HG02642 (cell line): ENCODE results near the gene ZNF236.

Experiments
- ATAC-seq: cut with Tn5 transposase; IDR thresholded peaks from one replicate; pipeline ENCODE4 v1.9.1; 2021; ENCODE audit warnings: mild to moderate bottlenecking; ENCODE audit not compliant: unreplicated experiment, poor library complexity

Gene ZNF236

DNA sequence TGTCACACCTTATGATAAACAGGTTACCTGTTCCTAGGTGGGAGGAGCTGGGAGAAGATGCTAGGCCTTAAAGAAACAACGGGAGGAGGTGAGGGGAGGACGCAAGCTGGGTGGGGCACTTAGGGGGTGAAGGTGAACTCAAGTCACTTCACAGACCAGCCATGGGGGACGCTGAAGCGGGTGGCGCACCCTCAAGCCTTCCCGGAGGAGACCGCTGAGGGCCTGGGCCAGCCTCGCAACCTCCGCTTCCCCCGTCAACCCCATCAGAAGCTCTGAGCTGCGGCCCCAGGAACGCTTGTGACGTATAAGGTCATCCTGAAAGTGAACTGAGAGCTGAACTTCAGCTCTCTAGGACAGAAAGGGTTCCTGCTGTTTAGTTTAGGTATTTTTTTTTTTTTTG, 176.7 kb downstream of the ZNF236 start:
- no peak for ATAC-seq

DNA sequence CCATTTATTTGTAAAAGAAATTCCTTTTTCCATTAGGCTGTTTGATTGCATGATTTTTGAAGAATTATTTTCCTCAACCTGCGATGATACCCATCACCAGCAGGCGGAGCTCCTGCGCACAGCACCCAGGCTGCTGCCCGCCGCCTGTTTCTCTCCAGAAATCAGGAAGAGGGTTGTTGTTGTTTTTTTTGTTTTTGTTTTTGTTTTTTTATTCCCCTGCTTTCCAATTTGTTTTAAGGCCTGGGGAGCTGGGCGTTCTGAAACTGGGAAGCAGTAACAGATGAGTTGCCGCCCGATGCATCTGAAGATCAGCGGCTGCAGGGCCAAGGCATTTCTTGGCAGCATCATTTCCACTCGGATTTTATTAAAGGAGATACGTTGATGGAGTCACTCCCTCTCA, 178.2 kb downstream of the ZNF236 start:
- peak; percentile 58 for ATAC-seq

GRCh38 chr18:77001041-77001440, 178.7 kb downstream of the ZNF236 start:
- no peak for ATAC-seq

GRCh38 chr18:77001979-77002378, 179.6 kb downstream of the ZNF236 start:
- ATAC-seq: no peak

DNA sequence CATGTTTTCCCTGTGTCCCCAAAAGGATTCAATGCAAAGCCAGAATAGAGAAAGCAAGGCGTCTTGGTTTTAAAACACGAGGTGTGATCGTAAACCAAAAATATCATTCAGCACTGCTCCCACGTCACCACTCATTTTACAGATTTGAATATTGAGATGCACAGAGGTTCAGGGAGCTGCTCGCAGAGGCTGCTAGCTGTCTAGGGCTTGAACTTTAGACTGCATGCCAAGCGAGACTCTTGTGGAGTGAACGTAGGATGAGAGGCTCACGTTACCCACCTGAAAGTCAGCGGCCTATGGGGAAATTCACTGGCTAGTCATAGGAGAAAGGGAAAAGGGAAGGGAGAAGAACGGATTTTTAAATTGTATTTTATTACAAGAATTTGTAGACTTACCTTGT, 180.1 kb downstream of the ZNF236 start:
- no peak for ATAC-seq

- ATAC-seq: no peak
These were observed 181.0 kb downstream of the ZNF236 start for GRCh38 chr18:77003316-77003715.

DNA sequence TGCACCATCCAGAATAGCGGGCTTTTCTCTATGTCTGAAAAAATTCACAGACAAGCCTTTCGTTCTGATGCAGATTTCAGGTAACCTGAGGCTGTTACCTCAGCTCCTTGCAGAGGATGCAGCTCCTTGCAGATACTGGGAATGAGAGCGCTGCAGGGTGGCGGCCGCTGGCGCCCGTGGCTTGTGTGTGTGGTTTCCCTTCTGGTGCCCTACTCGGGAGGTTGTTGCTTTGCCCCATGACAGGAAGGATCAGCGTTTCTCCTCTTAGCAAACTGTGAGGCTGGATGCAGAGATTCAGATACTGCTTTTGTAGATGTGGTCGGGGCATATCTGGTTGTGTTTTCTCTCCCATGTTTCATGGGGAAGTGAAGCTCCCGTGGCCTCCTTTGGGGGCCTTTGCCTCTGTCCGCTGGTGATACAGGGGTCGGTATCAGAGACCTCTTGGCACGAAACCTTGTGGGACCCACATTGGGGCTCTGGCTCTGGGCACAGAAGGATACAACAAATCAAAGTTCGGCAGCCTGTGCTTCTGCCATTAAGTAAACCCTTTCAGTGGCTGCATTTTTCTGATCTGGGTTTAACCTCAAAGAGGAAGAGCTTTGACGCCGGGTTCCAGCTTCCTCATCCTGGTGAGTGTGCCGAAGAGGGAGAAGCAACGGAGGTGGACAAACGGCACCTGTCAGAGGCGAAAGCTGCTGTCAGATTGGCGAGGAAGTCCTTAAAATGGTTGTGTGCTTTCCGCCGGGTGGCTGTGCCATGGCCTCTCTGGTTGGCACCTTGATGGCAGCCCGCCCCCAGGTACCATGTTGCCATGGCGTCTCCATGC, 182.4 kb downstream of the ZNF236 start:
- no peak for ATAC-seq

GRCh38 chr18:77005651-77006195, 183.4 kb downstream of the ZNF236 start:
- ATAC-seq: no peak

GRCh38 chr18:77006305-77007175, 184.2 kb downstream of the ZNF236 start:
- no peak for ATAC-seq

DNA sequence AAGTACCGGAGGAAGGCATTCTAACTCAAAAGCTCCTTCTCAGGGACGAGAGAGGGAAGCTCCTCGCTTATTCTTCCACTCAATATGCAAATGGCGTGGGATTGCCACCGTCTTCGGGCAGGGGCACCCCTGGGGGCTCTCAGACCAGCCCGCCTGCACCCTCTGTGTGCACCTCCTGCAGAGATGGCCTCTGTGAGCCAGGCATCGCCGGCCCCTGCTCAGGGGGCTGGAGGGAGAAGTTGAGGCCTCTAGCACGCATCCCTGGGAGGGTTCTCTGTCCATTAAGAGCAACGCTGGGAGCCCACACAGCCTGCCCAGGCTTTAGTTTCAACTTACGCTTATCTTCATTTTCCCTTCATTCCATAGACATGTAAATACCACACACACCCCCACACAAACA, 184.9 kb downstream of the ZNF236 start:
- ATAC-seq: no peak

GRCh38 chr18:77008006-77008405, 185.6 kb downstream of the ZNF236 start:
- no peak for ATAC-seq

- ATAC-seq: no peak
These were observed 186.4 kb downstream of the ZNF236 start for GRCh38 chr18:77008576-77009315.

- no peak for ATAC-seq
These were observed 187.3 kb downstream of the ZNF236 start for GRCh38 chr18:77009675-77010074.

DNA sequence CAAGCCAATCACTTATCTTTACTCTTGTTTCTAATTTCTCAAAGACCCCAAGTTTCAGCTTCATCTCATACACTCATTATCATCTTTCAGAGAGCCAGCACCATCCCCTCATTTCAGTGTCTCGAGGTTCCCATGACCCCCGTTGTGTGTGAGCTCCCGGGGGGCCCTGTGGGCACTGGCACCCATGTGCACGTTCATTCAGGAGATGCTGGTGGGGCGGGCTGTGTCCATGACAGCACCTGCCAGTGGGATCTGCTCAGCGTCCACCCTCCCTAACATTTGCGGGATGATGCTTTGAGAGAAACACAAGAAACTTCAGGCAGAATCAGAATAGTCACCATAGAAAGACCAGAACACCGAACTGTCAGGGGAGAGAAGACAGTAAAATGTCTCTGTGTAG, 189.8 kb downstream of the ZNF236 start:
- ATAC-seq: no peak

DNA sequence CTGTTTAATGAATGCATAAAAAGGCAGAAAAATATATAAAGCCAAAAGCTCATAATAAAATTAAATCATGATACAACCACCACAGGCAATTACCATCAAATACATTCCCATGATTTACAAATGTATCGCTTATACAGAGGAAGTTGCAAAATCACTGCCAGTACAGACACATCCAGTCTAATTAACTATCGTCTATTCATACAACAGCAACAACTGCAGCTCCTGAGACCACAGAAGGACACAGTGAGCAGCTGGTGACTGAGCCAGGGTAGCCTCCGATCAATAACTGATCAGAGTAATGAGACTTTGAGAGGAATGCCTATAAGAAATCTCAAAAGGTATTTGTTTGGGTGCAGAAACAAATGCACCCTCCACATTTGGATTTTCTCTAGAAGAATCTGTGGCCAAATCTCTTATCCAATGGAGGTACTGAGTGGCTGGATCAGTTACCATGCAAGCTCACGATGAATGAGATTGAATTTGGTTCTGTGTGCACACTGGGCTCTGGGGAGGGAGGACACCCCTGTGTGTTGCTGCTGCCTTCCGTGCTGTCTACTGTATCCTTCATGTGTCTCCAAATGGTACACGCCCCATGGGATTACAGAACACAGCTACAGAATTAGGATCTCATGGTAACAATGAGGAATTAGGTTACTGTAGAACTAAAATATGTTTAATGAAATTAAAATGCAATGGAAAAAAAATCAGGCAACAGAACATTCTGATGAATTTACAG, 190.6 kb downstream of the ZNF236 start:
- no peak for ATAC-seq

DNA sequence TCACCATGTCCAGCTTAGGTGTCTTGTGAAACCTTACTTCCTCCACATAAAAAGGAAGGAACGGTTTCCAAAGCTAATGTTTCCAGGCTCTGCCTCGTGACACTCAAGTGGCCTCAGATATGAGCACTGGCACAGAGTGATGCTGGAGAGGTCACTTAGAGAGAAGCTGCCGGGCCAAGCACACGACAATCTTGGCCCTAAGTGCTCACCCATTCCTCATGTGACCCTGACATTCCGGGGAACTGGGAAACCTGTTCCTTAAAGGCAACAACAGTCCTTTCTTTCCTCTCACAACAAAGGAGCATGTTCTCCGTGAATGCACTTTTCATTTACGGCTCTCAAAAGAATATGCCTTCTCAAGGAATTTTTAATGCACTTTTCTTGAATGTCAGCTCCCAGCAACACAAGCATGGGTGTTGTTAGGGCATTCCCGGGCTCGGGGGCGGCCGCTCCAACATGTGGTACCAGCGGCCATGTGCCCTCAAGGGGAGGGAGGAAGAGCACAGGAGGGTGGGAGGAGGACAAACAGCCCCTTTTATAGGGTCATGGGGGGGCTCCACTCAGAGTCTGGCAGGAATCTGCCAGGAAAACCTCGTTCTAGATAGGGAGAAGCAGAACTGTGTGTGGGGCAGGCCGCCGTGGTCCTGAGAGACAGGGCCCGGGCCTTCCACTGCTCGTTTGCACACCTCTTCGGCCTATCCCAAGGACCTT, 191.6 kb downstream of the ZNF236 start:
- no peak for ATAC-seq

DNA sequence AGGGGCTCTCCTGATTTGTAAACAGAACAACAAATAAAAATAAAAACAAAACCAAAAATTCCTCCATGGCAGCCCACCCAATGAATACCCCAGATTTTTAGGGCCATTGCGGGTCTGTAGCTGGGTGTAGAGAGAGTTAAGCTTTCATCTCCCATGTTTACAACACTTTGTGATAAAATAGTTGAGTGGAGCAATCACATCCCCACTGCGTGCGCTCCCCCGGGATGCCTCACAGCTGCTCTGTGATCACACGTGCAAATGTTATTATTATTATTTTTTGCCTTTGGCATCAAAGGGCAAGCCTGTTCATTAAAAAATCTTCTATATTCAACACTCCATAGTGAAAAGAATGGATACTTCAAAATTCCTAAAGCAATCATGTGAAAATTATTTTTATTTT, 192.2 kb downstream of the ZNF236 start:
- no peak for ATAC-seq

DNA sequence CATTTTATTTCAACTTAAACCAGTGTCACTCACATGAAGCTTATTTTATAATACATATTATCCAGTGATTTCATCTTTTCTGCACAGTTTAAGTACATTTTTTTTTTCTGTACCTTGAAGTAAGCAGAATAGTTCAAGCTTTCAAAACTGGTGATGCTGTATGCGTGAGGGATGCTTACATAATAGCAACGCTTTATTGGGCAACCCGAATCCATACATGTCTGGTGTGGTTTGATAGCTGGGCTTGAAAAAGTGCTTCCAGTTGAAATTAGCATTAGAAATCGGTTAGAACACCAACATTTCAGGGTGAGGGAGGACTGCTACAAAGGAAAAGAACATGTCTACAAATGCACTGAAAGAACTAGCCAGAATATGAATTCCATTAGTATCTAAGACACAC, 192.8 kb downstream of the ZNF236 start:
- no peak for ATAC-seq
